Measurements from ENCODE around the gene ZFR.

GRCh38 chr5:32330126-32330971 lies 114.2 kb downstream of the ZFR start:
- TF ChIP-seq POLR2A (IDR thresholded peaks at IDR 0.05) (no peak), CTCF (IDR thresholded peaks at IDR 0.05) (no peak)

Data from ovary (tissue), 3 donors.